GM20431 (cell line): ENCODE data around the gene TNPO3.

ENCODE experiments used
- in situ Hi-C: fragments of 300-500 bp; cut with MseI, MboI; formaldehyde crosslinking; loops from one replicate; pipeline ENCODE4 v1.15.0; 2020; ENCODE audit warnings: low sequenced_read_pairs; ENCODE audit not compliant: unreplicated experiment

Gene TNPO3

DNA sequence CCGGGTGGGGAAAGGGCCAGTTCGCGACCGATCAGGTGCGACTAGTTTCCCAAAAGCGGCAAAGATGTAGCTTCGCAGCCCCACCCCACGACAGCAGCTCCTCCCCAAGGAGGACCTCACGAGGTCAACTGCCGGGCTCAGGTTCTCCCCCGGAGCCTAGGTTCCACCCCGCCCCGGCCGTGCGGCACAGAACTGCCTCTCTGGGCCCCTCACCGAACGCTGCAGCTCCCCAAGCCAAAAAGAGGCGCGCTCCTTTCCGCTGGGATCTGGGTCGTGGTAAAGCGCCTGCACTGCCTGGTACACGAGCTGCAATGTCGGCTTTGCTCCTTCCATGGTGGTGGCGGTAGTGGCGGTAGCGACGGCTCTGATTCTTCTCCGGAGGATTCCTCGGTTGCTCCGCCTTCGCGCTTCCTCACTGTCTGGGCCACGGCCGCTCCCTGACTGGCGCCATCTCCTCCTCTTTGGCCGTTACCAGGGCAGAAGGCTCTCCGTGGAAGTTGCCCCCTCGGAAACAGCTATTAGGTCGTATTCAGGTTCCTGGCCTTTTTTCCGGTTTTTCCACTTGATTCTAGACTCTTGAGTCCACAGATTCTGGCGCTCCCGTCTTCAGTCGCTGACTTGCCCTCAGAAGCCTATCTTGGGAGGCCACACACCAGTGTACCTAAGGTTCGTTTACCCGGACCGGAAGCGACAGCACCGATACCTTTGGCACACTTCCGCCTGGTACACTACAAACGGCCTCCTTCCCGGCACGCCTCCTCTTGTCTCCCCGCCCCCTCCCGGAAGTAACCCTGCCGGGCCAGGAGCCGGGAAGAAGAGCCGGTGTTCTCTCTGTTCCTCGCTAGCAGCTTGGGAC lies at the start of gene TNPO3:
TNPO3 (minus strand) TSS at position 674 of the 856 bp plus-strand sequence; CDS start at position 333, 341 bp downstream.
- in situ Hi-C loops: no loop called here

DNA sequence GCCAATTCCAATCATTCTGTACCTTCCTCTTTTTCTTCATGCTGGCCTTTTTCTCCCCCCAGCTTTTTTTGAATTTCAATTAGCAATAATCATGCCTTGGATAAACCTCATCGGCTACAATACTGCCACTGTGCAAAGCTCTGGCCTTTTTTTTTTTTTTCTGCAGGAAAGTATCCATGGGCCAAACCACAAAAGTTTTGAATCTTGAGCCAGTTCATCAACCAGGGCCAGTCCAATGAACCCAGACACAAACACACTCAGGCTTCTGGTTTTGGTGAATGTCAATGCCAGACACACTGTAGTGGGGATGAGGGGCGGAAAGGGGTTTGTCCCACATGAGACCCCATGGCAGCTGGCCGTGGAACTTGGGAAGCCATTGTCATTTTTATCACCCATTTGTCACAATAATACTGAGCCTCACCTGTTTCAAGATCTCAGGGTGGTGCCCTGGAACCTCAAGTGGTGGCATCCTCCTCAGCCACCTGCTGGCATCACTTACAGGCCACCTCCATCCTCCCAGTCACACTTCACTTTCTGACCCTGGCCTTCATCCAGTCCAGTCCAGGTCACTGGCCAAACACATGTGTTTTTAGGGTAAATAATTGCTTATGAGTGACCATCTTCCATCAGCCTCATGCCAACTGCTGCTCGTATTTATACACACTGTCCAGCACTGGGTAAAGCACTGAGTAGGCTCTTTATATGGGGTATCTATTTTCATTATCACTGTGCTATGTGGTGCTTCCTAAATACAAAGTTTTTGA lies 48.8 kb upstream of the TNPO3 start:
- in situ Hi-C loops: no loop called here

GRCh38 chr7:129101746-129102145 lies 46.8 kb upstream of the TNPO3 start:
- in situ Hi-C loops: no loop called here

GRCh38 chr7:129100827-129101166 lies 45.9 kb upstream of the TNPO3 start:
- in situ Hi-C loops: no loop called here

GRCh38 chr7:129098409-129099084 lies 43.6 kb upstream of the TNPO3 start:
- in situ Hi-C loops: no loop called here

- in situ Hi-C loops: no loop called here
Observed at GRCh38 chr7:129095258-129095657, 40.3 kb upstream of the TNPO3 start.

- in situ Hi-C loops: no loop called here
Observed at GRCh38 chr7:129094501-129094900, 39.6 kb upstream of the TNPO3 start.

DNA sequence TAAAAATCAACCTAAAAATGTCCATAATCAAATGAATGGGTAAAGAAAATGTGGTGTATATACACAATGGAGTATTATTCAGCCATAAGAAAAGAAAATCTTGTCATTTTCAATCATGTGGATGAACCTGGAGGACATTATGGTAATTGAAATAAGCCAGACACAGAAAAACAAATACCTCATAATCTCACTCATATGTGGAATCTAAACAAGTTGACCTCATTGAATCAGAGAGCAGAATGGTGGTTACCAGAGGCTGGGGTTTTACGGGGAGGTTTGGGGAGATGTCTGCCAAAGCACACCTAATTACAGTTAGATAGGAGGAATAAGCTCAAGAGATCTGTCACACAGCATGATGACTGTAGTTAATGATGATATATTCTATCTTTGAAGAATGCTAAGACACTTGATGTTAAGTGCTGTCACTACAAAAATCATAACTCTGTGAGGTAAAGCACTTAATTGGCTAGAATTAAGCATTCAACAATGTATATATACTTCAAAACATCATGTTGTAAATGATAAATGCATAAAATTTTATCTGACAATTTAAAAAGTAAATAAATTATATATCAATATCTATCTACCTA lies 39.1 kb upstream of the TNPO3 start:
- in situ Hi-C loops: no loop called here

- in situ Hi-C loops: no loop called here
Observed at GRCh38 chr7:129091484-129092002, 36.6 kb upstream of the TNPO3 start.

- in situ Hi-C loops: no loop called here
Observed at GRCh38 chr7:129090300-129090907, 35.5 kb upstream of the TNPO3 start.

DNA sequence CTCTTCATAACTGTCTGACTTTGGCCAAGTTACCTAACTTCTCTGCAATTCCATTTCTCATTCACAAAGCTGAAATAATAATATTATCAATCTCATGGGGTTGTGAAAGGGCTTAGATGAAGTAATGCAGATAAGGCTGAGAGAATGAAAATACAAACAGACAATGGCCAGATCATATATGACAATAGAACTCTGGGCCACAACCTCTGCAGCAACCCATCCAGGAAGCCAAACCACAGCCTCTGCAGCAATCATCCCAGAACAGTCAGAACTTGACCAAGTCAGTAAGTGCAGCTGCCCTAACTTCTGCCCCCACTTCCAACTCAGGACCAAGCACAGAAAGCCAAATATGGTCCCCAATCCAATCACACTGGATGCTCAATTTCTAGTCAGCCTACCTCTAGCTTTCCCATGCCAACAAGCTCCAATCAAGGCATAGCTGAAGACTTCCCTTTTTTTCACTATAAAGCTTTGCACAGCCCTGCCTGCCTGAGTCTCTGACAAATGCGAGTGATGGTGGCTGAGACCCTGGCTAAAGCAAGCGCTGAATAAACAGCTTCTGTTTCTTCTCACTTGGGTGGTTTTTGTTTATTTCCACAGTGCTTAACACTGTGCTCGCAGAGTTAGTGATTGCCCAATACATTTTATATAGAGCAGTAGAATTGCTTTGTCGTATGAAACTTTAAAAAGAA lies 34.8 kb upstream of the TNPO3 start:
- in situ Hi-C loops: no loop called here

- in situ Hi-C loops: no loop called here
Observed at GRCh38 chr7:129084801-129085551, 30.1 kb upstream of the TNPO3 start.

GRCh38 chr7:129083525-129083924 lies 28.6 kb upstream of the TNPO3 start:
- in situ Hi-C loops: no loop called here

DNA sequence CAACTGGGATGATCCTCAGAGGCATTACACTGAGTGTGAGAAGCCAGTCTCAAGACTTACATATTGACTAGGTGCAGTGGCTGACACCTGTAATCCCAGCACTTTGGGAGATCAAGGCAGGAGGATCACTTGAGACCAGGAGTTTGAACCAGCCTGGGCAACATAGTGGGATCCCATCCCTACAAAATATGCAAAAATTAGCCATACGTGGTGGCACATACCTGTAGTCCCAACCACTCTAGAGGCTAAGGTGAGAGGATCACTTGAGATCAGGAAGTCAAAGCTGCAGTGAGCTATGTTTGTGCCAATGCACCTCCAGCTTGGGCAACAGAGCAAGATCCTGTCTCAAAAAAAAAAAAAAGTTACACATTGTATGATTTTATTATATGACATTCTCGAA lies 23.5 kb upstream of the TNPO3 start:
- in situ Hi-C loops: no loop called here

DNA sequence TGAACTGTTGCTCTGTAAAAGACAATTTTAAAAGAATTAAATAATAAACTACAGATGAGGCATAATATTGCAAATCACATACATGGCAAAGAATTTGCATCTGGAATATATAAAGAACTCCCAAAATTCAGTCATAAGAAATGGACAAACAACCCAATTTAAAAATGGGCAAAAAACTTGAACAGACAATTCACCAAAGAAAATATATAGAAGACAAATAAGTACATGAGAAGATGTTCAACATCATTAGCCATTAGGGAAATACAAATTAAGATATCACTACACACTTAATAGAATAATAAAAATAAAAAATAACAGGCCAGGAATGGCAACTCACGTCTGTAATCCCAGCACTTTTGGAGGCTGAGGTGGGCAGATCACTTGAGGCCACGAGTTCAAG lies 22.0 kb upstream of the TNPO3 start:
- in situ Hi-C loops: no loop called here

DNA sequence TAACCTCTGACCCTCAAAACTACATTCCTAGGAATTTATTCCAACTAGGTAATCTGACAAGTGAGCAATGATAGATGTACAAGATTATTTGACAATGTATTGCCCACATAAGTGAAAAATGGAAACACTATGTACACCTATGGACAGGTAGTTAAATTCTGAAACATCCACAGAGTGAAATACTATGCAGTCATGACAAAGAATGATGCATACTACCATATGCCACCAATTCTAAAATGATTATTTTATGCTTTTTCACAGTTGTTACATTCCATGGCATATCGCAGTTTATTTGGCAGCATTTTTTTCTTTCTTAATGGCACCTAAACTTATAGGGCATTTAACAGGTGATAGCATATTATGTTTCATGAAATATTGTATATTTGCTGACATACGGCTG lies 20.1 kb upstream of the TNPO3 start:
- in situ Hi-C loops: no loop called here

- in situ Hi-C loops: no loop called here
Observed at GRCh38 chr7:129074361-129074871, 19.5 kb upstream of the TNPO3 start.

DNA sequence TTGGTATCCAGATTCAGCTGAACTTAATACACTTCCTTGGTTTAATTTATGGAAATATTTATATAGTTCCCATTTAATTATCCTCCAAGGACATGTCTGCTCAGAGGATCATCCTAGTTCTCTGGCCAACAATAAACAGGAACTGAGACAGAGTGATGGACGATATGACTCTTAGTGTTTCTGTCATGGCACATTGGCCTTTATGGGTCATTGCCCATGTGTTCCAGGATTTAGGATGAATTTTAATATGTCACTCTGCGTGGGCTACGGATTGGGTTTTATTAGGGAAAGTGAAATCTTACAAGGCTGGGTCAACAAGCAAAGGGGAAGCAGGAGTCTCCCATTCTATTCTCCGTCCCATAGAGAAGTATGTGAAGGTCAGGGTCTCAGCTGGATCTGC lies 18.8 kb upstream of the TNPO3 start:
- in situ Hi-C loops: no loop called here
